Endothelial cell of umbilical vein (primary cell): ENCODE results near the gene CD300LF. TPM values are rescaled to one million over a fixed set of nuclear protein-coding genes. Genes with fewer than 3 reads are reported as not detected.

Experiments
- BruUV-seq: library from RNA; stranded (reverse); fragments of 400-500 nt; replicated peaks from 2 replicates; lab custom pipeline; 2021; lab: Mats Ljungman, UMichigan
- CTCF ChIA-PET: fragments of 300-600, 350-600 bp; sonication (Branson Sonifier 250); formaldehyde crosslinking; loops from one replicate; lab custom pipeline; 2021; ENCODE audit warnings: antibody characterized with exemption, inconsistent platforms; lab: Charles Lee
- POLR2A ChIA-PET: fragments of 300-600, 350-600 bp; sonication (Branson Sonifier 250); formaldehyde crosslinking; loops from one replicate; lab custom pipeline; 2021; ENCODE audit warnings: antibody characterized with exemption, inconsistent platforms; lab: Charles Lee
- DNase-seq: peaks from one replicate; pipeline ENCODE4 v3.0.0-alpha.2; 2011; ENCODE audit warnings: low read depth, low spot score
- FAIRE-seq: peaks from 2 replicates; lab custom pipeline; 2011; peaks lifted over from hg19 to GRCh38; lab: Jason Lieb, UNC
- H2AFZ ChIP-seq: 2 replicates; pipeline ENCODE4 v1.6.0; 2012; ENCODE audit warnings: low read depth, low read length, control low read depth, inconsistent platforms
- H3K27ac ChIP-seq: 2 replicates; pipeline ENCODE4 v1.5.1; 2011; ENCODE audit warnings: low read depth, mild to moderate bottlenecking, control low read depth, low read length, moderate library complexity; ENCODE audit not compliant: insufficient read depth
- H3K27me3 ChIP-seq, 2 experiments: 2 replicates each; pipeline versions ENCODE4 v1.6.0 to v1.6.1; 2011; ENCODE audit warnings: low read length in 2 of 2, mixed read lengths in 1 of 2; ENCODE audit not compliant: control insufficient read depth in 2 of 2, insufficient read depth in 2 of 2
- H3K36me3 ChIP-seq, 2 experiments: 2 replicates in 1 of 2; 3 replicates in 1 of 2; pipeline ENCODE4 v1.5.1; 2011; ENCODE audit warnings: low read length in 2 of 2, mild to moderate bottlenecking in 1 of 2, moderate library complexity in 1 of 2; ENCODE audit not compliant: control insufficient read depth in 2 of 2, insufficient read depth in 2 of 2; ENCODE audit errors: extremely low read depth in 1 of 2
- H3K4me1 ChIP-seq: 3 replicates; pipeline ENCODE4 v1.5.1; 2011; ENCODE audit warnings: mild to moderate bottlenecking, low read length; ENCODE audit not compliant: control insufficient read depth, insufficient read depth; ENCODE audit errors: extremely low read depth
- H3K4me2 ChIP-seq: 2 replicates; pipeline ENCODE4 v1.6.1; 2011; ENCODE audit warnings: low read length, control low read depth, mixed read lengths; ENCODE audit not compliant: insufficient read depth
- H3K4me3 ChIP-seq, 3 experiments: fragments of 200-600 bp in 1 of 3; sonication (generic), shearing (Covaris generic) in 1 of 3; replicated peaks in 1 of 3; 2 replicates each; pipeline ENCODE4 v1.5.1; 2011 to 2016; ENCODE audit warnings: control low read depth in 3 of 3, low read length in 3 of 3, mild to moderate bottlenecking in 2 of 3, inconsistent platforms in 1 of 3, low read depth in 1 of 3, moderate library complexity in 1 of 3; ENCODE audit not compliant: insufficient read depth in 1 of 3
- H3K79me2 ChIP-seq: 2 replicates; pipeline ENCODE4 v1.6.0; 2012; ENCODE audit warnings: low read length, inconsistent platforms; ENCODE audit not compliant: control insufficient read depth, insufficient read depth
- H3K9ac ChIP-seq: replicated peaks from 2 replicates; pipeline ENCODE3; 2011; ENCODE audit warnings: low read length, control low read depth; ENCODE audit not compliant: insufficient read depth; ENCODE audit errors: extremely low read depth
- H3K9me1 ChIP-seq: replicated peaks from 3 replicates; pipeline ENCODE4 v1.6.0; 2011; ENCODE audit warnings: mild to moderate bottlenecking, low read length; ENCODE audit not compliant: control insufficient read depth, insufficient read depth; ENCODE audit errors: extremely low read depth
- H3K9me3 ChIP-seq: replicated peaks from 2 replicates; pipeline ENCODE4 v1.5.1; 2012; ENCODE audit warnings: low read length, inconsistent platforms; ENCODE audit not compliant: control insufficient read depth, insufficient read depth
- H4K20me1 ChIP-seq: replicated peaks from 2 replicates; pipeline ENCODE3; 2011; ENCODE audit warnings: mild to moderate bottlenecking, low read length; ENCODE audit not compliant: control insufficient read depth, insufficient read depth; ENCODE audit errors: extremely low read depth
- GATA2 ChIP-seq: IDR thresholded peaks from 2 replicates; pipeline ENCODE4 v1.7.0; 2011; ENCODE audit warnings: low read depth, mild to moderate bottlenecking, moderate library complexity, mixed read lengths, low read length; ENCODE audit not compliant: insufficient read length, insufficient read depth
- MYC ChIP-seq: IDR thresholded peaks from one replicate; pipeline ENCODE4 v1.6.1; 2011; ENCODE audit warnings: mild to moderate bottlenecking, low read depth, low read length
- POLR2A ChIP-seq: IDR thresholded peaks from 2 replicates; pipeline ENCODE4 v1.6.1; 2012; ENCODE audit warnings: low read depth, mild to moderate bottlenecking, control low read depth, low read length
- POLR2AphosphoS5 ChIP-seq: IDR thresholded peaks from 2 replicates; pipeline ENCODE4 v1.6.1; 2012; ENCODE audit warnings: low read depth, mild to moderate bottlenecking, control low read depth, low read length, moderate library complexity; ENCODE audit not compliant: insufficient read depth
- dilution Hi-C: fragments of 300-500 bp; cut with MboI; formaldehyde crosslinking; loops from one replicate; pipeline ENCODE4 v1.15.0; 2019; ENCODE audit warnings: low sequenced_read_pairs; ENCODE audit not compliant: extremely low pct_ligation_motif_present
- intact Hi-C: fragments of 100-400 bp; cut with micrococcal nuclease; formaldehyde crosslinking; loops from one replicate; pipeline ENCODE4 v1.10.0; 2022
- polyA plus RNA-seq, 4 experiments: library from polyadenylated mRNA; depleted of rRNA in 3 of 4; stranded (reverse) in 3 of 4; unstranded in 1 of 4; fragments of >200 nt; gene quantifications; 2 replicates each; pipeline versions ENCODE4 v1.2.1 to v1.2.3, GENCODE V29; 2011 to 2012; ENCODE audit warnings: missing spikeins in 1 of 4
- total RNA-seq: library from RNA; stranded (reverse); gene quantifications from 2 replicates; pipeline ENCODE4 v1.2.3, GENCODE V29; 2021

Gene CD300LF
- total and polyA plus RNA-seq, 2 donors (not counting 3 experiments of a cell fraction or from before 2014, with no cell fraction given), result not detected

- Histone ChIP-seq H3K9me1 (no peaks in the 10 kb centered on the region), H3K4me1 (peaks cover 7% of the 10 kb centered on the region), H3K9ac (no peak overlapping the region), H3K4me2 (no peak overlapping the region), H4K20me1 (no peaks in the 10 kb centered on the region), H3K4me3 (no peak overlapping the region), H3K9me3 (no peaks in the 10 kb centered on the region), H3K36me3 (no peaks in the 10 kb centered on the region), H3K27ac (no peak overlapping the region), H3K79me2 (no peaks in the 10 kb centered on the region), H2AFZ (no peak overlapping the region), H3K27me3 (no peaks in the 10 kb centered on the region)
- FAIRE-seq, result no peak
- intact Hi-C loops, result no loop called here
- no peak for TF ChIP-seq POLR2A
- no peak for DNase-seq
- dilution Hi-C loops, result no loop called here
- ChIA-PET CTCF (interaction anchor here (1.4 to 3.5 kb wide), 3 partner anchors 12 to 32 kb away, joined by 4 to 25 read pairs (median 14); no protein-coding TSS in a partner anchor), POLR2A (no interaction called here)
- no TSS peak for BruUV-seq
Measured at GRCh38 chr17:74758848-74759168, 46.1 kb upstream of the CD300LF start.

- no peaks in the 10 kb centered on the region for H3K9me1 ChIP-seq
- H3K79me2 ChIP-seq, result no peaks in the 10 kb centered on the region
- no peak overlapping the region for H3K4me3 ChIP-seq
- dilution Hi-C loops, result no loop called here
- H3K36me3 ChIP-seq, result no peaks in the 10 kb centered on the region
- H3K9me3 ChIP-seq, result no peaks in the 10 kb centered on the region
- no peak for FAIRE-seq
- POLR2A ChIA-PET, result no interaction called here
- no peak for TF ChIP-seq MYC
- TF ChIP-seq POLR2AphosphoS5, result no peak
- no peak for TF ChIP-seq GATA2
- TF ChIP-seq POLR2A, result no peak
- H3K27me3 ChIP-seq, result no peaks in the 10 kb centered on the region
- intact Hi-C loops, result loop anchor here (1.0 kb wide), 1 partner anchor 9 kb away; no protein-coding TSS in a partner anchor
- CTCF ChIA-PET, result interaction anchor here (0.9 to 3.5 kb wide), 5 partner anchors 12 to 33 kb away, joined by 3 to 25 read pairs (median 8); partner anchors contain the start of gene RAB37
- H3K4me1 ChIP-seq, result peaks cover 7% of the 10 kb centered on the region
- no peak overlapping the region for H3K4me2 ChIP-seq
- H3K9ac ChIP-seq, result no peak overlapping the region
- no peak overlapping the region for H2AFZ ChIP-seq
- no peak overlapping the region for H3K27ac ChIP-seq
- no TSS peak for BruUV-seq
- no peak for DNase-seq
- no peaks in the 10 kb centered on the region for H4K20me1 ChIP-seq
Measured at GRCh38 chr17:74757931-74758847, 45.5 kb upstream of the CD300LF start.
